Endodermal cell (in vitro differentiated cells): ENCODE results near the gene HOXD10. TPM values are rescaled to one million over a fixed set of nuclear protein-coding genes. Genes with fewer than 3 reads are reported as not detected.
A peak's percentile ranks its signal among the peaks of the same experiment; 100 is the strongest.

Experiments
- DNase-seq: peaks from one replicate; pipeline ENCODE4 v3.0.0-alpha.2; 2017
- H3K27ac ChIP-seq: 2 replicates; pipeline ENCODE4 v1.5.1; 2013; ENCODE audit warnings: mild to moderate bottlenecking, low read depth, low read length, moderate library complexity
- H3K27me3 ChIP-seq: 2 replicates; pipeline ENCODE4 v1.6.1; 2013; ENCODE audit warnings: mild to moderate bottlenecking, low read length, moderate library complexity; ENCODE audit not compliant: insufficient read depth, control insufficient read depth, poor library complexity, severe bottlenecking
- H3K36me3 ChIP-seq: 2 replicates; pipeline ENCODE4 v1.7.0; 2013; ENCODE audit warnings: mild to moderate bottlenecking, low read length, moderate library complexity; ENCODE audit not compliant: control insufficient read depth, insufficient read depth
- H3K4me1 ChIP-seq: one replicate; pipeline ENCODE4 v1.7.0; 2013; ENCODE audit warnings: low read length; ENCODE audit not compliant: control insufficient read depth, insufficient read depth
- H3K4me3 ChIP-seq: 2 replicates; pipeline ENCODE4 v1.5.1; 2013; ENCODE audit warnings: mild to moderate bottlenecking, low read length, moderate library complexity
- H3K9ac ChIP-seq: 2 replicates; pipeline ENCODE4 v1.6.1; 2013; ENCODE audit warnings: mild to moderate bottlenecking, low read length, moderate library complexity; ENCODE audit not compliant: poor library complexity, severe bottlenecking; ENCODE audit errors: extremely low read depth
- H3K9me3 ChIP-seq: 2 replicates; pipeline ENCODE4 v1.6.1; 2013; ENCODE audit warnings: mild to moderate bottlenecking, low read length, moderate library complexity; ENCODE audit not compliant: control insufficient read depth
- H3K27ac Mint-ChIP-seq: 2 replicates; pipeline ENCODE4 v1.8.0; 2020; ENCODE audit warnings: mixed read lengths
- H3K27me3 Mint-ChIP-seq: 2 replicates; pipeline ENCODE4 v1.8.0; 2021; ENCODE audit warnings: mild to moderate bottlenecking, mixed read lengths; ENCODE audit not compliant: insufficient read depth
- H3K36me3 Mint-ChIP-seq: 2 replicates; pipeline ENCODE4 v1.8.0; 2020; ENCODE audit warnings: low read depth, mixed read lengths
- H3K4me1 Mint-ChIP-seq: 2 replicates; pipeline ENCODE4 v1.8.0; 2020; ENCODE audit warnings: mixed read lengths
- H3K4me3 Mint-ChIP-seq: 2 replicates; pipeline ENCODE4 v1.8.0; 2020; ENCODE audit warnings: mild to moderate bottlenecking, moderate library complexity, mixed read lengths
- H3K9me3 Mint-ChIP-seq: 2 replicates; pipeline ENCODE4 v1.8.0; 2020; ENCODE audit warnings: mild to moderate bottlenecking, mixed read lengths
- WGBS, 2 experiments: methylation state at CpG; one replicate each; pipeline versions ENCODE4 v1.1.5 to v1.1.7; 2013; ENCODE audit warnings: missing lambda C conversion rate in 2 of 2, mixed read lengths in 1 of 2; ENCODE audit not compliant: insufficient coverage in 1 of 2, insufficient read length in 1 of 2; 5-methylcytosine and 5-hydroxymethylcytosine counted together
- total RNA-seq, 2 donors: library from RNA; stranded (reverse); fragmentation: NEBNext Ultra II Directional in 1 of 2; extraction: Animal tissue kit (Norgen Biotek cat#: 25700) in 1 of 2; gene quantifications; 2 replicates in 1 of 2; 3 replicates in 1 of 2; pipeline ENCODE4 v1.2.1, GENCODE V29; 2021
- TF ChIP-seq, protein P1 (sequence below): fragments of 200-600 bp; sonication (generic); conservative IDR thresholded peaks from 2 replicates; pipeline ENCODE4 v1.5.0; 2021; ENCODE audit warnings: antibody characterized with exemption, mild to moderate bottlenecking

Gene HOXD10
- total RNA-seq, 2 donors from 2014 or later = not detected

DNA sequence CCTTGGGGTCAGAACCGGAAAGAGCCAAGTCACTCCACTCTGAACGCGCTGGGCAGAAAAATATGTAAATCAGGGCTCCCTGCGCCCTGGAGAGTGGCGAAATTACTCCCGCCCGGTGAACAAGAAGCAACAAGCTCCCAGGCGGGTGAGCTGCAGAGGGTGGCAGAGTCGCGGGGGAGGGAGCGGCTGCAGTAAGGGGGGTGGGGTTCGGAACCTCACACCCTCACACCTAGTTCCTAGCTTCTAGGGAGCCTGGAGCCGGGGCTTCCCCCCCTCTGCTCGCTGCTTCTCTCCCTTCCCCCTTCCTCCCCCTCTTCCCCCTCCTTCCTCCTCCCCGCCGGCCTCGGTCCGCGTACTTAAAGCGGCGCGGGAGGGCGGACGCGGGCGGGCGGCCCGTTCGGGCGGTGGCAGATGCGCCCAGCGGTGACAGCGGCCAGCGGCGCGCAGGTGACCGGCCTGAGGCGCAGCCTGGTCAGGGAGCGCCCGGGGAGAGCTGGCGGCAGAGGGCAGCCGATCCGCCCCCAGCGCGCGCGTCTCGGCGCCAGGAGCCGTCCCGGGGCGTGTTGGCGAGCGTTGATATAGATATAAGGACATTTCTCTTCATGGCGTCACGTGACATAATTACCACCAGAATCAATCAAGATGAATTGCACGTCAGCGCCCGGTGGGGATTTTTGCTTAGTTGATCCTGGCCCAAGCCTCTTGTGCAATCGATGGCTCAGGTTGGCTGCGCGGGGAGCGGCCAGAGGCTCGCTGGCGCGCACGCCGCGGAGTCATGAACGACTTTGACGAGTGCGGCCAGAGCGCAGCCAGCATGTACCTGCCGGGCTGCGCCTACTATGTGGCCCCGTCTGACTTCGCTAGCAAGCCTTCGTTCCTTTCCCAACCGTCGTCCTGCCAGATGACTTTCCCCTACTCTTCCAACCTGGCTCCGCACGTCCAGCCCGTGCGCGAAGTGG lies 9.7 kb upstream of the HOXD10 start, which contains the start of gene HOXD11:
HOXD11 (plus strand) TSS at position 700 of the 959 bp plus-strand sequence; CDS start at position 776, 76 bp downstream.
- peaks cover 99% of the 10 kb centered on the region for H3K27me3 ChIP-seq
- no peaks in the 10 kb centered on the region for H3K36me3 Mint-ChIP-seq

DNA sequence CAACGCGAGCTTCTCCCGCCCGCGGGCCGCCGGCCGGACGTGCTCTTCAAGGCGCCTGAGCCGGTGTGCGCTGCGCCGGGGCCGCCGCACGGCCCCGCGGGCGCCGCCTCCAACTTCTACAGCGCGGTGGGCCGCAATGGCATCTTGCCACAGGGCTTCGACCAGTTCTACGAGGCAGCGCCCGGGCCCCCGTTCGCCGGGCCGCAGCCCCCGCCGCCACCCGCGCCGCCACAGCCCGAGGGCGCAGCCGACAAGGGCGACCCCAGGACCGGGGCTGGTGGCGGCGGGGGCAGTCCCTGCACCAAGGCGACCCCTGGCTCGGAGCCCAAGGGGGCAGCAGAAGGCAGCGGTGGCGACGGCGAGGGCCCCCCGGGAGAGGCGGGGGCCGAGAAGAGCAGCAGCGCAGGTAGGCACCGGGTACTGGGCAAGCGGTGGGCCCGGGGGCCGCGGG lies 8.8 kb upstream of the HOXD10 start:
- Mint-ChIP-seq H3K36me3 (no peaks in the 10 kb centered on the region), H3K27me3 (peaks cover 95% of the 10 kb centered on the region), H3K4me1 (peaks cover 26% of the 10 kb centered on the region), H3K27ac (no peak overlapping the region), H3K9me3 (no peaks in the 10 kb centered on the region), H3K4me3 (no peak overlapping the region)
- 1% methylated on average over 19 to 58 of the region's 59 CpGs for WGBS, 2 experiments
- Histone ChIP-seq H3K27me3 (peaks cover 99% of the 10 kb centered on the region), H3K9ac (no peak overlapping the region), H3K27ac (no peak overlapping the region), H3K36me3 (no peaks in the 10 kb centered on the region), H3K9me3 (no peaks in the 10 kb centered on the region), H3K4me1 (no peaks in the 10 kb centered on the region), H3K4me3 (no peak overlapping the region)
- TF ChIP-seq, protein P1, sequence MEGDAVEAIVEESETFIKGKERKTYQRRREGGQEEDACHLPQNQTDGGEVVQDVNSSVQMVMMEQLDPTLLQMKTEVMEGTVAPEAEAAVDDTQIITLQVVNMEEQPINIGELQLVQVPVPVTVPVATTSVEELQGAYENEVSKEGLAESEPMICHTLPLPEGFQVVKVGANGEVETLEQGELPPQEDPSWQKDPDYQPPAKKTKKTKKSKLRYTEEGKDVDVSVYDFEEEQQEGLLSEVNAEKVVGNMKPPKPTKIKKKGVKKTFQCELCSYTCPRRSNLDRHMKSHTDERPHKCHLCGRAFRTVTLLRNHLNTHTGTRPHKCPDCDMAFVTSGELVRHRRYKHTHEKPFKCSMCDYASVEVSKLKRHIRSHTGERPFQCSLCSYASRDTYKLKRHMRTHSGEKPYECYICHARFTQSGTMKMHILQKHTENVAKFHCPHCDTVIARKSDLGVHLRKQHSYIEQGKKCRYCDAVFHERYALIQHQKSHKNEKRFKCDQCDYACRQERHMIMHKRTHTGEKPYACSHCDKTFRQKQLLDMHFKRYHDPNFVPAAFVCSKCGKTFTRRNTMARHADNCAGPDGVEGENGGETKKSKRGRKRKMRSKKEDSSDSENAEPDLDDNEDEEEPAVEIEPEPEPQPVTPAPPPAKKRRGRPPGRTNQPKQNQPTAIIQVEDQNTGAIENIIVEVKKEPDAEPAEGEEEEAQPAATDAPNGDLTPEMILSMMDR = no peak
- DNase-seq = peak; percentile 70

More for the DNA sequence above, 9.7 kb upstream of the HOXD10 start, which contains the start of gene HOXD11:
- Histone ChIP-seq H3K9ac (no peak within 1 kb of the TSS), H3K9me3 (no peaks in the 10 kb centered on the region), H3K27ac (no peak within 1 kb of the TSS), H3K4me1 (no peaks in the 10 kb centered on the region), H3K36me3 (no peaks in the 10 kb centered on the region), H3K4me3 (no peak within 1 kb of the TSS)
- peaks cover 95% of the 10 kb centered on the region for H3K27me3 Mint-ChIP-seq
- peak within 1 kb of the TSS; percentile 48 for H3K4me3 Mint-ChIP-seq
- H3K4me1 Mint-ChIP-seq = peaks cover 26% of the 10 kb centered on the region
- 0 to 1% methylated on average over 11 to 84 of the region's 85 CpGs for WGBS, 2 experiments
- TF ChIP-seq, protein P1 = no peak
- H3K9me3 Mint-ChIP-seq = no peaks in the 10 kb centered on the region
- peak; percentile 84 for DNase-seq
- H3K27ac Mint-ChIP-seq = no peak within 1 kb of the TSS

DNA sequence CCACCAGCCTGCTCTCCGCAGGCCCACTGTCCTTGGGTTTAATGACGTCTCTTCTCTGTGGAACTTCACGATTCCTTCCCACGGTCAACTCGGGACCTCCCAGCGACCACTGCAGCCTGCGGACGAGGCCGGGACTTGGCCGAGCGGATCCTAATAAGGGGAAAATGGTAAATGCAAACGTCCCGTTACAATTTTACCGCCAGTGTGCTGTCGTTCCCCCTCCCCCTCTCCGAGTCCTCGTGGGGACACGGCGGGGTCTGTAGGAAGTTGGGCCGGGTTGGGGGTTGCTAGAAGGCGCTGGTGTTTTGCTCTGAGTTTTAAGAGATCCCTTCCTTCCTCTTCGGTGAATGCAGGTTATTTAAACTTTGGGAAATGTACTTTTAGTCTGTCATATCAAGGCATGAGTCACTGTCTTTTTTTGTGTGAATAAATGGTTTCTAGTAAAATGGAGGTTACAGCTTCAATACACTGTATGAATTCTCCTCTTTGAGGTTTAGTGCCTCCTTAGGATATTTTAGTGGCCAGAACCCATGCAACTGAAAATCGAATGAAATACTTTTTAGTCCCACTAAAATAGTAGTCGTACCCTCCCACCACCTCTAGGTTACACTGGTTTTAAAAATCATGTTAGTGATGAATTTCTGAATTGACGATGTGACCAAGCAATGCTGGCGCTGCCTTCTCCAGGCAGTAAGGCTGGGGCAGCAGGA lies 7.2 kb upstream of the HOXD10 start:
- no peaks in the 10 kb centered on the region for H3K36me3 ChIP-seq
- no peak overlapping the region for H3K27ac ChIP-seq
- Mint-ChIP-seq H3K9me3 (no peaks in the 10 kb centered on the region), H3K27me3 (peaks cover 95% of the 10 kb centered on the region), H3K27ac (no peak overlapping the region), H3K4me1 (peaks cover 21% of the 10 kb centered on the region), H3K4me3 (no peak overlapping the region), H3K36me3 (no peaks in the 10 kb centered on the region)
- DNase-seq = peak; percentile 48
- H3K27me3 ChIP-seq = peaks cover 99% of the 10 kb centered on the region
- TF ChIP-seq, protein P1 = no peak
- H3K9ac ChIP-seq = no peak overlapping the region
- H3K4me1 ChIP-seq = no peaks in the 10 kb centered on the region
- H3K9me3 ChIP-seq = no peaks in the 10 kb centered on the region
- 7 to 9% methylated on average over 2 to 26 of the region's 26 CpGs for WGBS, 2 experiments
- H3K4me3 ChIP-seq = no peak overlapping the region
